ENCODE measurements around the gene ABHD6. TPM values are rescaled to one million over a fixed set of nuclear protein-coding genes. Genes with fewer than 3 reads are reported as not detected.
"Not testable (repeated sequence)": the region's sequence is repeated elsewhere in the genome, so short reads cannot be mapped to it uniquely, and the experiment has no call there.

Gene ABHD6
- polyA plus RNA-seq, 10 donors = 3.6 to 6.8 (median 4.2) TPM

DNA sequence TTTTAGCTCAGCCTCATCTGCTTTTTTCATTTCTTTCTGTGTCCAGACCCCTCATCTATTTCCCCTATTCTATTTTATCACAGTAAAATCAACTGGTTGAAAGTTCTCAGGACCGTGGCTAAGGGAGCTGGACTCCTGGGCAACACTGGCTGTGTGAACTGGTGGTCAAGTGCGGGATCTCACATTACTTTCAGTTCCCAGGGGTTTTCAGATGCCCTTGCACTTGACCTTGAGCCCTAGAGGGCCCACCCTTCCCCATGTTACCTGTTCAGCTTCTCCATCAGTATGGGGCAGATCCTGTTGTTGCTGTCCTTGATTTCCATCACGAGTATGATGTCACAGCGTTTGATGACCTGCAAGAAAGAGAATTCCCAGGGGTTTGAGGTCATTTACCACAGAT is 29.6 kb upstream of the ABHD6 start:
- no peak for DNase-seq

DNA sequence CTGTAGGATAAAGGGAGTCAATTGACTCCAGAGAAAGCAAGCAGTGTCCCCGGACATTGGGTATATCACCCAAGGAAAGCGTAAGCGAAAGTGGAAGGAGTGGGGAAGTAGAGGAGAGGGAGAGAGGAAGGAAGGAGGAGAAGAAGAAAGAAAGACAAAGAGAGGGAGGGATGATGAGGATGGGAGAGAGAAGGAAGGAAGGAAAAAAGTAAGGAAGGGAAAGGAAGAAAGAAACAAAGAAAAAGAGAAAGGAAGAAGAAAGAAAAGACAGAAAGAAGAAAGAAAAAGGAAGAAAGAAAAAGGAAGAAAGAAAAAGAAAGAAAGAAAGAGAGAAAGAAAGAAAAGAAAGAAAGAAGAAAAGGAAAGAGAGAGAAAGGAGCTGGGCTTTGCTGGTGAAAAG is 27.7 kb upstream of the ABHD6 start:
- no peak for DNase-seq

DNA sequence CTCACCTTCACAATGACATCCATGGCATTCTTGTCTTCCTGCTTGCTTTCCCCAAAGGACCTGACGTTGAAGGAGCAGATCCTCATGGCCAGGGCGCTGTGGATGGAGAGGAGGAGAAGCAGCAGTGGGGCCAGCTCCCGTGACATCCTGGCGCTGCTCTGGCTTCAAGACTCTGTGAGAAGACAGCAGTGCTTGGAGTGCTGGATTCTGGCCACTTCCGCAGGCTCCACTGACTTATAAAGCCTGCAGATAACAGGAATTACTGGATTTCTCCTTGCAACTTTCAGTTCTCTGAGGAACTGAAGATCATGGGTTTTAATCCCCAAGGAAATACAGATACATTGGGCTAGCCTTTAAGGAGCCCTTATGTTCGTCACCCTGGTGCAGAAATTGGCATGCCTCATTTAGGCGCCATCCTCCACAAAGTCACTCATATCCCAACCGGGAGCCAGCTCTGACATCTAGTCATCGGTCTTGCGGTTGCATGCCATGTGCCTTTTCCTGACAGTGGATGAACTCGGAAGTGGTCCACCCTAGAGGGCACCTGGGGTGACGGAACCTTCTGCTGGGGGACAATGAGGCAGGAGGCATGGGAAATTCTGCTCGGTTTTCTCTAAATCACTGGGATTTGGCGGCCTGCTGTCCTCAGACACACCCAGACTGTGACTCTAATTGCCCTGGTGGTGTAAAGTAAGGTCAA is 26.7 kb upstream of the ABHD6 start, which contains the start of gene DNASE1L3:
Gene DNASE1L3, minus strand, starts transcription at position 212 of the 700 bp plus-strand sequence. Its CDS starts 66 bp downstream, at position 146.
- DNase-seq = no peak

DNA sequence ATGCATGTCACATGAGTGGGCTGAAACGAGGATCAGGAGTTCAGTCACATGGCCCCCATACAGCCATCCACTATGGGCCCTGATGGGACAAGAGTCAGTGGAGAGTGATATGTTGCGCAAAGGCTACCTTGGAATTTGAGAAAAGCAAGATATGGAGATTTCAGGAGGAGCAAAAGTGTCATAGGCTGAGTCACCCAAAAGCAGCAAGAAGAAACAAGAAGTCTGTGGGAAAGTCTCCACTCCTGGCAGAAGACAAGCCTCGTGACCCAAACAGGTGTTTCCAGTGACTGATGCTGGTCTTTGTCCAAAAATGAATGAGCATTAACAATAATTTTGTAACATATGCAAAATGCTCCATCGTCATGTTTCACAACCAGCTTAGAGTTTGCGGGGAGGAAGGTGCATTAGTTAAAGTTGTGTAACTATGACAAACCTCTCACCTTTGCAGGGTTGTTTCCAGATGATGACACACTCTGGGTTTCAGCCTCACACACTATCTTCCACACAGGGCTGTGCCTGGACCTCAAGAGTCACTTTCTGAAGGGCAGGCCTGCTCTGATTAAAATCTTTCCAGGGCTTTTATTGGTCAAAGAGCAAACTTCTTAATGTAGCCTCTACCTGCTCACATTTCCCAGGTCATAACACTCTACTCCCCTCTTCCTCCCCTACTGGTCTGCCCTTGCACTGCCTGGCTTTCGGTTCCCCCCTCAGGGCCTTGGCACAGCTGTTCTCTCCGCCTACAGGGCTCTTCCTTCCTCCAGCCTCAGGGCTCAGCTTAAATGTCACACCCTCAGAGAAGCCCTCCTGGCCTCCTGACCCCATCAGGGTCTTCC is 22.9 kb upstream of the ABHD6 start:
- DNase-seq = no peak

DNA sequence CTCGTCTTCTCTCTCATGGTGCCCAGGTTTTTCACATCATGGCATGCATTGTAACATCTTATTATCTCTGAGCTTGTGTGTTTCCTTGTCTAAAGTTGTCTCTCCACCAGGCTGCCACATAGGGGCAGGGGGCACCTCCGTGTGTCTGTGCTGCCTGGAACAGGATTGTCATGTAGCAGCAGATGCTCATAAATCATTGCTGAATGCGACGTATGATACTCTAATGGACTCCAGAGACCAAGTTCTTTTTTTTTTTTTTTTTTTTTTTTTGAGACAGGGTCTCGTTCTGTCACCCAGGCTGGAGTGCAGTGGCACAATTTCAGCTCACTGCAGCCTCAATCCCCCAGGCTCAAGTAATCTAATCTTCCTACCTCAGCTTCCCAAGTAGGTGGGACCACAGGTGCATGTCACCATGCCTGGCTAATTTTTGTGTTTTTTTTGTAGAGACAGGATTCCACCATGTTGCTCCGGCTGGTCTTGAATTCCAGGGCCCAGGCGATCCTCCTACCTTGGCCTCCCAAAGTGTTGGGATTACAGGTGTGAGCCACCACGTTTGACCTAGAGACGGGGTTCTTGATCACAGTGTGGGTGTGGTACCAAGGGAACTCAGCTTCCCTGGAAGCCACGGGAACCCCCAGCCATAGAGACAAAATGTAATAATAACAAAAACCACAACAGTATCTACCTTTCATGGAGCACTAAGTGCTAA is 22.1 kb upstream of the ABHD6 start:
- no peak for DNase-seq

DNA sequence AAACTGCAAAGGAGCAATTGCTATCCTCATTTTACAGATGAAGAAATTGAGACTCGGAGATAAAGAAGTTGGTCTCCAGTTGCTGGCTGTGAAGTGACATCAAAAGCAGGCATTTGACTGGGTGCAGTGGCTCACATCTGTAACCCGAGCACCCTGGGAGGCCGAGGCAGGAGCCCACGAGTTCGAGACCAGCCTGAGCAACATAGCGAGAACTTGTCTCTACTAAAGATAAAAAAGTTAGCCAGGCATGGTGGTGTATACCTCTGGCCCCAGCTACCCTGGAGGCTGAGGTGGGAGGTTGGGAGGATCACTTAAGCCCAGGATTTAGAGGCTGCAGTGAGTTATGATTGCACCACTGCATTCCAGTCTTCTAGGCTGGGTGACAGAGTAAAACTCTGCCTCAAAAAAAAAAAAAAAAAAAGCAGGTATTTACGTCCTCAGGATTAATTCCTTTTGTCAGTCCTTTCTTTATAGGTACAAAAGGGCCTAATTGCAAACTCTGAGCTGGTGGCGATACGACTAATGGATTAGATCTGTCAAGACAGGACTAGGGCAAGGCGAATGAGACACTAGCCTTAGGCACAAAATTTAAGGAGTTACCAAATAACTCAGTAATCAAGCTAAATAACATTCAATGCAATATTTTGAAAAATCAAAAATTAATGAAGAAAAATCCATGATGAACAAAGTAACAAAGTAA is 20.9 kb upstream of the ABHD6 start:
- no peak for DNase-seq

DNA sequence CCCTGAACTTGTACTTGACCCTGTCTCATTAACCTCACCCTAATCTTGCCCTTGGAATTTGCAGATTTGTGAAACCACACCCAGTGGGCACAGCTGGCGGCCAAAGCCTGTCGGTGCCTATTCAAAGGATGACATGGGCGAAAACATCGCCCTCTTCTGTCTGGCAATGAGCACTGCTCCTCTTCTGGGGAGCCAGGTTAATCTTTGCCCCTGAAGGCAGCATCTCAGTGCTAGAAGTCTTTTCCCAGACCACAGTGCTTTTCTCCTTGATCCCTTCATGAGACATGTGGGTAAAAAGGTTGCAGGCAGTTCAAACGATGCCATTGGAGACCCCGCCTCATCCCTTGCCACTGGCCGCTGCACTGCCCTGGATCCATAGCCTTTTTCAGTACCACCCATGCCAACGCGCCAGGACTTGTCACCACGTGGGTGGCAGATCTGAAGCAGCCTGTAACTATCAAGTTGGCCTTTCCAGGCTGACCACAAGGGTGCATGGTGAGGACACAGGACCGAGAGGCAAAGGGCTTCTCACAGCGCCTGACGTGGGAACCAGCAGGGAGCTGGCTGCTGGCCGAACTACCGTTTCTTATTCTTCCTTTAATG is 20.3 kb upstream of the ABHD6 start:
- peak in 2 of 3 donors; percentile 43 to 62 for DNase-seq

DNA sequence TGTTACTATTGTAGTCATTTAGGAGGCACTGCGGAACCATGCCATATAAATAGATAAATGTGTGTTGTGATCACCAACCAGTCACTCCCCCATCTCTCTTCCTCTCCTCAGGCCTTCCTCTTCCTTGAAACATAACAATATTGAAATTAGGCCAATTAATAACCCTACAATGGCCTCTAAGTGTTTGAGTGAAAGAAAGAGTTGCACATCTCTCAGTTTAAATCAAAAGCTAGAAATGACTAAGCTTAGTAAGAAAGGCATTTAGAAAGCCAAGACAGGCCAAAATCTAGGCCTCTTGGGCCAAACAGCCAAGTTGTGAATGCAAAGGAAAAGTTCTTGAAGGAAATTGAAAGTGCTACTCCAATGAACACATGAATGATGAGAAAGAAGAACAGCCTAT is 18.7 kb upstream of the ABHD6 start:
- no peak for DNase-seq

DNA sequence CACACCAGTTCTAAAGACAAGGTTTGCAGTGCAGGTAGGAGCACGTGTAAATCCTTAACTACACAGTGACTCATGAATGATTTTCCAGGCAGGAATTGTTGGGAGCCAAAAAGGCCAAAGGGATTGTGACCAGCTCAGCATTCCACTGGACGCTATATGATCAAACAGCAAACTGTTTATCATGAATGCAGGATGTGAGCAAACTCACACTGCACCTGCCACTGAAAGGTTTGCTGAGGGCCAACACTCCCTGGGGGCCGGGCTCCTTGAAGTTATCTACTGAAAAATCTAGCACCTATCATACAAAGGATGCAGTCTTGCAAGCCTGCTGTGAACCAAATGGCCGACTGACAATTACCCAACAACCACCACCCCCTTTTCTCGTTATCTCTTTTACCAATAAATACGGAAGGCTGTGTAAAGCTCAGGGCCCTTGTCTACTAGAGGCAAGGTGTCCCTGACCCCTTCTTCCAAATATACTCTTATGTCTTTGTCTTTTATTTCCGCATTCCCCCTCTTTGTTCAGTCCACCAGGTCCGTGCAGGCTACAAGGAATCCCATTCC is 15.3 kb upstream of the ABHD6 start:
- DNase-seq = no peak

DNA sequence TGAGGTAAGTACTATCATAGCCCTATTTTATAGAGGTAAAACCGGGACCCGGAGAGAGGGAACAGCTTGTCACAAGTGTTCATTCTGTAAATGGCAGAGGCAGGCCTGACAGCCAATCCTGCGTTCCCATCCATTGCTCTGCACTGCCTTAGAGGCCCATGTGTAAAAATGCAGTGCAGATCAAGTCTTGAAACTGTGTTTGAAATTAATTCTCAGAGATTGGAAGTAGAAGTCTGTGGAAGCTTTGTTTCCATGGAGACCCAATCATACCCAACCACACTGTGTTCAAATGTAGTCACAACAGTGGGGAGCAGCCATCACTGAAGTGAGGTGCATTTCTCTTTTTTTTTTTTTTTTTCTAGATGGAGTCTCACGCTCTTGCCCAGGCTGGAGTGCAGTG is 13.7 kb upstream of the ABHD6 start:
- DNase-seq = no peak

DNA sequence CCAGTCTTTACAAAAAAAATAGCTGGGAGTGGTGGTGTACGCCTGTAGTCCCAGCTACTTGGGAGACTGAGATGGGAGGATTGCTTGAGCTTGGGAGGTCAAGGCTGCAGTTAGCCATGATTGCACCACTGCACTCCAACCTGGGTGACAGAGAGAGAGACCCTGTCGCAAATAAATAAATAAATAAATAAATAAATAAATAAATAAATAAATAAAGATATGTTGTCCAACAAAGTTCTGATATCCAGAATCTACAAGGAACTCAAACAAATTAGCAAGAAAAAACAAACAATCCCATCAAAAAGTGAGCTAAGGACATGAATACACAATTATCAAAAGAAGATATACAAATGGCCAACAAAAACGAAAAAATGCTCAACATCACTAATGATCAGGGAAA is 9.7 kb upstream of the ABHD6 start:
- DNase-seq = not testable (repeated sequence)

DNA sequence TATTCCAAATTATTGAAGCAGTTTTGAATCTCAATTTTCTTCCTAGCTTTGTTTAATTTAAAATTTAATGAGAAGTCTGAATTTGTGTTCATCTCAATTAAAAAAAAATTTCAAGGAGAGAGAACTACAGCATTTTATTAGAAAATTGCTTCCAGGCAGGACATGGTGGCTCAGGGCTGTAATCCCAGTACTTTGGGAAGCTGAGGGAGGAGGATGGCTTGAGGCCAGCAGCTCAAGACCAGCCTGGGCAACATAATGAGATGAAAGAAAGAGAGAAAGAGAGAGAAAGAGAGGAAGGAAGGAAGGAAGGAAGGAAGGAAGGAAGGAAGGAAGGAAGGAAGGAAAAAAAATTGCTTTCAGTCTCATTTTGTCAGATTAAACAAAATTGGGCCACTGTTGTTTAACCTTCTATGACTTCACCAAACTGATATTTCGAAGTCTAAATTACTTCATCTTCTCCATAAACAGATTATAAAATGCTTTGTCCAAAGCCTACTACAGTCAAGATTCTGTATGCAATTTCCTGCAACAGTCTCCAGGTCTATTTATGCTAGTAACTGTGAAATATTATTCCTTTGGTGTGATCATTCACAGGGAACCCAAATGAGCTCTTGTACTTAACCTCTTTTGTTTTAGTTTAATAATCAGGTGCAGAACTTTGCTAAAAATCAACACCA is 6.6 kb upstream of the ABHD6 start:
- DNase-seq = no peak

DNA sequence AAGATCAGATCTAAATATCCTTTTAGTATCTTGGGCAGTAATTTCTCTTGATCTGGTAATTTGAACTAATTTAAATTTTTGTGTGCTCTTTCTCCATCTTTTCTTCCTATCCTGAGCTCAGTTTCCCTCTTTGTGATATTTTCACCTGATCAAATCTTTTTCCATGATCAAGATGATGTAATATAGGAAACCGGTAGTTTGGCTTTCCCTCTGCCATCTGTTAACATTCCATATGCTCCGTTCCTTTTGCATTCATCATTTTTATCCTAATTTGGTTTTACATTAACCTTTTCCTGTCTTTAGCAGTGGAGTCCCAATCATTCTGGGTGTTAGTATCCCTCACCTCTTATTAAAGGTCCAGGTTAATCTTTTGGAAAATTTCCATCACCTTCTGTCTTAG is 5.9 kb upstream of the ABHD6 start:
- DNase-seq = no peak

DNA sequence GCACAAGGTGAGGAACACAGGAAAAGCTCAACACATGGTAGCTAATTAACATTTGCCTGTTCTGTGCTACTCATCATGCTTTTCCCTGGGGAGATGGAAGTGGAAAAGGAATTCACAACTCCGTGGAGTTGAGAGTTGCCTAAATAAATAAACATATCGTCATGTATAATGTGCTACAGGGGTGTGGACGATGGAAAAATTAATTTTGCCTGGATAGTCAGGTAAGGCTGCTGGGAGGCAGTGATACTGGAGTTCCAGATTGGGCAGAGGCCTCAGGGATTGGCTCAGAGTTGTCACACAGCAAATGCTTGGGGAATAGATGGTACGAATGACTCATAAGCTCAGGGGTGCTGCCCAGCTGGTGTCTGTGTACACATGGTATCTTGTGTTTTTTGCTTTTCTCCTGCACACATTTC is 3.1 kb upstream of the ABHD6 start:
- DNase-seq = no peak

DNA sequence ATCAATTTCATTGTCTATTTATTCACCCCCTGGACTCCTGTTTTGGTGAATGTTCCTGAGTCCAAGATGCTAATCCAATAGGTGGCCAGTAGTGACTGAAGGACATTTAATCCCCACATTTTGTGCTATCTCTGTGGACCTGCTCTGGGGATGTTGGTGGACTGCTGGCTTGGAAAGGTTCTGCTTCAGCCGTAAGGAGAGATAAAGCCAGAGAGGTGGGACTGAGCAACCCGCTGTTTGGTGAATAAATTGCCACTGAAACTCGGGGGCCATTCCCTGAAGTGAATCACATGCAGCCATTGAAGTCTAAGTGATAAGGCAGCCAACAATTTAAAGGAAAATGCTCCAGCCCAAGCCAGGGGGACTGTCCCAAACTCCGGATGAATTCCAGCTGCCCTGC is 1.6 kb upstream of the ABHD6 start:
- no peak for DNase-seq

DNA sequence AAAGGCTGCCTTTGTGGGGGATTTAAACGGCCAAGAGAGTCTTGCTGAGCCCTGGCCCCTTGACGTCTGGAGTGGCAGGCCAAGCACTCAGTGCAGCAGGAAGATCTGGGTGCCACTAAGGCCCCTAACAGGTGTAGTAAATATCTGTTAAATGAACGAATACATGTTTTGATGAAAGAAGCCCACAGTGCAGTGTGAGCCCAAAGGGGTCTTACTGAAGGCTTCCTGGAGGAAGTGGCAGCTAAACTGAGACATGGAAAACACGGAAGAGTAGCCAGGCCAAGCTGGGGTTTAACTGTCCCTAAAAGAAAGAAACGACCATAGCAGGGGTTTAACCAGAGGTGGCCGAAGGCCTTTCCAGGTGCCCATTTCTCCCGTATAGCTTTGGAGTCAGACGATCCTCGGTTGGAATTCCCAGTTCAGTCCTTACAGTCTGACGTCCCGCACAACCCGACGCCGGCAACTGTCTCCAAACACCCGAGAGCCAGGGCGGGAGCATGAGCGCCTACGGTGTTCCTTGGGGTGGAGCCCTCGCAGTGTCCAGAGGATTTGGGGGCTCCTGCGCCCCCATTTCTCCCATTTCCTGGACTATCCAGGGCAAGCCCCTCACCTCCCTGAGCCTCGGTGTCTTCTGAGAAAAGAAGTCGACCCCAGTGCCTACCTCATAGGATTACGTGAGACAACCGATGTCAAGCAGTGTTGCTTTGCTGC is 910 bp upstream of the ABHD6 start:
- DNase-seq = no peak

DNA sequence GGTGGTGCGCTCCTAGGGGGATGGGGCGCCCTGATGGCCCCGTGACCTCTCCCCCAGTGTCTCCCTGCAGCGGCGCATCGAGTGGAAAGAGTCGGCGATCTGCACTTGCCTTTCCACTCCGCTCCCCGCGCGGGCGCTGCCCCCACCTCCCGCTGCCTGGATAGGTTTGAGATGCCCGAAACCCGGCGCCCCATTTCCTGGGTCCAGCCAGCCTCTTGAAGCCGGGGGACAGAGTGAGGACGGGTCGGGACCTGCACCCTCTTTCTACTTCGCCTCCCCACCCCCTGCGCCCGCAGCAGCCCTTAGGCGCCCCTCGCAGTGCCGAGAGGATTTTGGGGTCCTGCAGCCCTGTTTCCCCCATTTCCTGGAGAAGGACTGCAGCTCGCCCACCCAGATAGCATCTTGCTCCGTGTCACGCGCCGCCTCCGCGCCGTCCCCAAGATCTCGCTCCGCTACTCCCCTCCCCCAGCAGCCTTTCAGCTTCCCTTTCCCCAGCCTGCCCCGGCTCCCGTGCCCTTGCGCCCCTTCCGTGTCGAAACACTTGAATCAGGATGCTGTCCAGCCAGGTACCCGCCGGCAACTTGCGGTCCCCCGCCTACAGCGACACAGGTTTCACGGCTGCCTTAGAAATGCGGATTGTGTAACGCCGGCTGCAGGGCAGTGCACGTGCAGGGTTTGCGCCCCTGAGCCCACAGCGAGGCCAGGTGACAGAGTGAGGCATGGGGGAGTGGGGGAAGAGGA is 519 bp downstream of the ABHD6 start:
- peak in 2 of 3 donors; percentile 25 to 50 for DNase-seq

DNA sequence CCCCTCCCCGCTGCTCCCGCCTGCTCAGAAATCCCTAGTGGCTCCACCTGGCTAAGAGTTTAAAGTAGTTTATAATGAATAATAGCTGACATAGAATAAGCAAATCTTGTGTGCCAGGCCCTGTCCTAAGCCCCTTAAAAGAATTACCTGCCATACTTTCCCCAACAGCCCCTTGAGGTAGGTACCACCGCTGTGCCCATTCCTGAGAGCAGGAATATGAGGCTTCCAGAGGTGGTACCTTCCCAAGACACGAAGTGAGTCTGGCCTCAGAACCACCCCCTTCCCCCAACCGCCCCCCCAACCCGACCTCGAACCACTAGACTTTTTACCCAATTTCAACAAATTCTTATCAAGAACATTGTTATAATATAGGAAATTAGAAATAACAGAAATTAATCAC is 1.2 kb downstream of the ABHD6 start:
- no peak for DNase-seq
